Naive B cell (primary cell): ENCODE results near the gene RBM19. TPM values are rescaled to one million over a fixed set of nuclear protein-coding genes. Genes with fewer than 3 reads are reported as not detected.

Experiments used
- ATAC-seq, 2 donors: fragments of 150-1000 bp; cut with Tn5 transposase; 2 replicates each; pipeline ENCODE4 v1.10.0; 2021; ENCODE audit warnings: low read depth in 2 of 2, mild to moderate bottlenecking in 2 of 2, moderate library complexity in 2 of 2
- DNase-seq: peaks from one replicate; pipeline ENCODE4 v3.0.0; 2022
- H3K27ac Mint-ChIP-seq, 6 donors: one replicate each; pipeline ENCODE4 v1.8.0; 2020 to 2022; ENCODE audit warnings: mild to moderate bottlenecking in 6 of 6, mixed read lengths in 6 of 6, moderate library complexity in 5 of 6, inconsistent platforms in 2 of 6
- H3K27me3 Mint-ChIP-seq, 3 donors: one replicate each; pipeline ENCODE4 v1.8.0; 2021 to 2022; ENCODE audit warnings: mixed read lengths in 3 of 3, mild to moderate bottlenecking in 1 of 3
- H3K36me3 Mint-ChIP-seq, 2 donors: one replicate each; pipeline ENCODE4 v1.8.0; 2020 to 2022; ENCODE audit warnings: mixed read lengths in 2 of 2, inconsistent platforms in 1 of 2, mild to moderate bottlenecking in 1 of 2
- H3K4me1 Mint-ChIP-seq, 3 donors: one replicate each; pipeline ENCODE4 v1.8.0; 2020 to 2022; ENCODE audit warnings: mixed read lengths in 3 of 3, inconsistent platforms in 1 of 3, mild to moderate bottlenecking in 1 of 3, moderate library complexity in 1 of 3
- H3K4me3 Mint-ChIP-seq, 8 donors: one replicate each; pipeline ENCODE4 v1.8.0; 2020 to 2022; ENCODE audit warnings: mild to moderate bottlenecking in 8 of 8, mixed read lengths in 8 of 8, moderate library complexity in 8 of 8, inconsistent platforms in 2 of 8
- H3K9me3 Mint-ChIP-seq, 7 donors: one replicate each; pipeline ENCODE4 v1.8.0; 2020 to 2022; ENCODE audit warnings: mixed read lengths in 7 of 7, mild to moderate bottlenecking in 5 of 7, inconsistent platforms in 2 of 7, moderate library complexity in 1 of 7
- polyA plus RNA-seq, 6 donors: library from polyadenylated mRNA; unstranded; fragments of 300-500 nt; fragmentation: Illumina TruSeq; gene quantifications; one replicate each; pipeline ENCODE4 v1.2.3, GENCODE V29; 2021; ENCODE audit warnings: low read depth in 6 of 6

Gene RBM19, protein sequence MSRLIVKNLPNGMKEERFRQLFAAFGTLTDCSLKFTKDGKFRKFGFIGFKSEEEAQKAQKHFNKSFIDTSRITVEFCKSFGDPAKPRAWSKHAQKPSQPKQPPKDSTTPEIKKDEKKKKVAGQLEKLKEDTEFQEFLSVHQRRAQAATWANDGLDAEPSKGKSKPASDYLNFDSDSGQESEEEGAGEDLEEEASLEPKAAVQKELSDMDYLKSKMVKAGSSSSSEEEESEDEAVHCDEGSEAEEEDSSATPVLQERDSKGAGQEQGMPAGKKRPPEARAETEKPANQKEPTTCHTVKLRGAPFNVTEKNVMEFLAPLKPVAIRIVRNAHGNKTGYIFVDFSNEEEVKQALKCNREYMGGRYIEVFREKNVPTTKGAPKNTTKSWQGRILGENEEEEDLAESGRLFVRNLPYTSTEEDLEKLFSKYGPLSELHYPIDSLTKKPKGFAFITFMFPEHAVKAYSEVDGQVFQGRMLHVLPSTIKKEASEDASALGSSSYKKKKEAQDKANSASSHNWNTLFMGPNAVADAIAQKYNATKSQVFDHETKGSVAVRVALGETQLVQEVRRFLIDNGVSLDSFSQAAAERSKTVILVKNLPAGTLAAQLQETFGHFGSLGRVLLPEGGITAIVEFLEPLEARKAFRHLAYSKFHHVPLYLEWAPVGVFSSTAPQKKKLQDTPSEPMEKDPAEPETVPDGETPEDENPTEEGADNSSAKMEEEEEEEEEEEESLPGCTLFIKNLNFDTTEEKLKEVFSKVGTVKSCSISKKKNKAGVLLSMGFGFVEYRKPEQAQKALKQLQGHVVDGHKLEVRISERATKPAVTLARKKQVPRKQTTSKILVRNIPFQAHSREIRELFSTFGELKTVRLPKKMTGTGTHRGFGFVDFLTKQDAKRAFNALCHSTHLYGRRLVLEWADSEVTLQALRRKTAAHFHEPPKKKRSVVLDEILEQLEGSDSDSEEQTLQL
- 10 to 100 TPM in 3 of 6 donors, 1 to 10 TPM in 3; 5.6 to 18.9 (median 10.5) TPM for polyA plus RNA-seq

- peak; percentile 97 for ATAC-seq
- Mint-ChIP-seq H3K4me3 (peak within 1 kb of the TSS; percentile 95 to 100 (median 98)), H3K27ac (peak within 1 kb of the TSS; percentile 86 to 99 (median 98)), H3K27me3 (peaks cover 5 to 13% (median 8%) of the 10 kb centered on the region in 3 donors), H3K9me3 (no peaks in the 10 kb centered on the region), H3K4me1 (peaks cover 41 to 44% (median 41%) of the 10 kb centered on the region in 3 donors), H3K36me3 (peaks cover 5% of the 10 kb centered on the region in 2 donors)
- peak; percentile 98 for DNase-seq
Observed at GRCh38 chr12:113965951-113966797, at the start of gene RBM19. Gene RBM19 (minus strand): TSS chr12:113966325. CDS start chr12:113966227, 98 bp downstream.

- peaks cover 21 to 43% (median 27%) of the 10 kb centered on the region in 3 donors for H3K27me3 Mint-ChIP-seq
- H3K4me1 Mint-ChIP-seq = peaks cover 0 to 3% (median 0%) of the 10 kb centered on the region in 3 donors
- no peak overlapping the region for H3K27ac Mint-ChIP-seq
- no peaks in the 10 kb centered on the region for H3K36me3 Mint-ChIP-seq
- no peak for DNase-seq
- H3K9me3 Mint-ChIP-seq = peaks cover 0 to 4% (median 0%) of the 10 kb centered on the region in 7 donors
- H3K4me3 Mint-ChIP-seq = no peak overlapping the region
- no peak for ATAC-seq
Observed at GRCh38 chr12:114015851-114016250, 49.7 kb upstream of the RBM19 start.

DNA sequence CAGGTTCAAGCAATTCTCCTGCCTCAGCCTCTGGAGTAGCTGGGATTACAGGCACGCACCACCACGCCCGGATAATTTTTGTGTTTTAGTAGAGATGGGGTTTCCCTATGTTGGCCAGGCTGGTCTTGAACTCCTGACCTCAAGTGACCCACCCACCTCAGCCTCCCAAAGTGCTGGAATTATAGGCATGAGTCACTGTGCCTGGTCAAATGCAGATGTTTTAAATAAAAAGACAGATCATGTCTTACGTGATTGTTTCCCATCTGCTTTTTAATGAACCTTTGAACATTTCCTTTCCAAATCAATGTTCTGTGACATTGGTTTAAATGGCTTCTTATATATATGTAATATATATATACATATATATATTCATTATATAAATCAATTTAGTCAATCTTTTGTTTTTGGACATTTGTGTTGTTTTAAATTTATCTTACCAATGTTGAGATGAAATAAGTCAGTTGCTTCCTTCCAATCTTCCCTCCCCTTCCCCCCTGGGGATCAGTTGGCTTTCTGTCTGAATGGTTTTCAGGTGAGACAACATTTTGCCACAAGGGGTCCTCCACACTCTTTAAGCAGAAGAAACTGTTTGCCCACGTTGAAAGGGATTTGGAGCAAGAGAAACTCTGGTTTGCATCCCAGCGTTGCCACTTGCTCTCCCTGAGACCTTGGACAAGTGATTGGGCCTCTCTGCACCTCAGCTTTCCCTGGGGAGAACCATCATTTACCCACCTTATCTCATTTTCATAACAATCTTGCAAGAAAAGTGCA lies 47.6 kb upstream of the RBM19 start:
- no peak for DNase-seq

GRCh38 chr12:114012744-114013431 lies 46.8 kb upstream of the RBM19 start:
- DNase-seq = no peak
- Mint-ChIP-seq H3K4me1 (peaks cover 0 to 3% (median 0%) of the 10 kb centered on the region in 3 donors), H3K36me3 (no peaks in the 10 kb centered on the region), H3K4me3 (no peak overlapping the region), H3K27me3 (peaks cover 33 to 40% (median 38%) of the 10 kb centered on the region in 3 donors), H3K9me3 (peaks cover 0 to 4% (median 0%) of the 10 kb centered on the region in 7 donors), H3K27ac (no peak overlapping the region)
- no peak for ATAC-seq

More for the DNA sequence above, 47.6 kb upstream of the RBM19 start:
- Mint-ChIP-seq H3K9me3 (peaks cover 0 to 4% (median 0%) of the 10 kb centered on the region in 7 donors), H3K36me3 (no peaks in the 10 kb centered on the region), H3K27ac (no peak overlapping the region), H3K27me3 (peaks cover 28 to 40% (median 38%) of the 10 kb centered on the region in 3 donors), H3K4me3 (no peak overlapping the region), H3K4me1 (peaks cover 0 to 3% (median 0%) of the 10 kb centered on the region in 3 donors)
- ATAC-seq = no peak

DNA sequence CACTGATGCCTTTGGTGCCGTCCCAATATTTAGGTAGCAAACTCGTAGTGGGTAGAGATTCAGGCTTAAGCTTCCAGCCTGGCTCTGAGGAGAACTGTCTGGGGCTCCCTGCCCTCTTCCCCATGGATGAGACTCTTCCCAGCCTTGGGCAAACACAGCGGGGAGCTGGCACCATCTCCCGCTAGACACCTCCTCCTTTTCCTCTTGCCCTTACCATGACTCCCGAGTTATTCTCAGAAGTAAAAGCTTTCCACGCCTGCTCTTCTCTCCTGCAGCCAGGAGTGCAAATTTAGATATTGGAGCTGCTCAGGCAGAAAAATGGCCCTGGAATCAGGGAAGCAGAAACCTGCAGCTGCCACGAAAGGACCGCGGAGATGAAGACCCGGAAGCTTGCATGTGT lies 45.6 kb upstream of the RBM19 start:
- Mint-ChIP-seq H3K4me3 (no peak overlapping the region), H3K36me3 (no peaks in the 10 kb centered on the region), H3K27me3 (peaks cover 28 to 36% (median 32%) of the 10 kb centered on the region in 3 donors), H3K9me3 (peaks cover 0 to 4% (median 0%) of the 10 kb centered on the region in 7 donors), H3K4me1 (peaks cover 0 to 3% (median 0%) of the 10 kb centered on the region in 3 donors), H3K27ac (peak overlapping the region in 1 of 6 donors; percentile 24)
- ATAC-seq = no peak
- DNase-seq = no peak

DNA sequence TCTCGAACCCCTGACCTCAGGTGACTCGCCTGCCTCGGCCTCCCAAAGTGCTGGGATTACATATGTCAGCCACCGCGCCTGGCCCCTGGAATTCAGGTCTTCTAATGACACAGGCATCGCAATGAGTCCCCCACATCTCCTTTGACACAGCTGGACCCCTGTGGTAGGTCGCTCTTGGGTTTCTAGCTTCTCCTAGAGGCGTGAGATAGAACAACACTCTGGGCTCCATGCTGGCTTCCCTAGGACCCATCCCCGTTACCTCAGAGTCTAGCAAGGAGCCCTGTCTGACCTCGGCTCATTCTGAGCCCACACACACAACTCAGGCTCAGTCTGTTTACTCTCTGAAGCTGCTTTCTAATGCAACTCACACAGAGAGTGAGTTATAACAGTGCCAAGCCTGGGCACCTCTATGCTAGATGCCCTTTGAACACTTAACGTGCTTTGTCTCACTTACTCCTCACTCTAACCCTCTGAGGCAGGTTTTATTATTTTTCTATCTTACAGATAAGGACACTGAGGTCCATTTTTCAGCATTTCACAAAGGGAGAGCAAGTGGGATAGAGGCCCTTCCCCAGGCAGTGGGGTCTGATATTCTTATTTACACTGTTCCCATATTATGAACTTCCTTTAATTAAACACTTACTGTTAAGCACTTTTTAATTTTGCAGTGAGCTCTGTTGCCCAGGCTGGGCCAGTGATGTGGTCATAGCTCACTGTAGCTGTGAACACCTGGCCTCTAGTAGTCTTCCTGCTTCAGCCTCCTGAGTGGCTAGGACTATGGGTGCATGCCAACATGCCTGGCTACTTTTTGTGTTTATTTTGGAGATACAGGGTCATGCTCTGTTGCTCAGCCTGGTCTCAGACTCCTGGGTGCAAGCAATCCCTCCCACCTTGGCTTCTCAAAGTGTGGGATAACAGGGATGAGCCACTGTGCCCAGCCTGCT lies 40.6 kb upstream of the RBM19 start:
- H3K27me3 Mint-ChIP-seq = peaks cover 30 to 38% (median 32%) of the 10 kb centered on the region in 3 donors
- H3K4me3 Mint-ChIP-seq = no peak overlapping the region
- H3K4me1 Mint-ChIP-seq = no peaks in the 10 kb centered on the region
- H3K36me3 Mint-ChIP-seq = no peaks in the 10 kb centered on the region
- H3K27ac Mint-ChIP-seq = peak overlapping the region in 1 of 6 donors; percentile 38
- DNase-seq = no peak
- H3K9me3 Mint-ChIP-seq = no peaks in the 10 kb centered on the region
- no peak for ATAC-seq

DNA sequence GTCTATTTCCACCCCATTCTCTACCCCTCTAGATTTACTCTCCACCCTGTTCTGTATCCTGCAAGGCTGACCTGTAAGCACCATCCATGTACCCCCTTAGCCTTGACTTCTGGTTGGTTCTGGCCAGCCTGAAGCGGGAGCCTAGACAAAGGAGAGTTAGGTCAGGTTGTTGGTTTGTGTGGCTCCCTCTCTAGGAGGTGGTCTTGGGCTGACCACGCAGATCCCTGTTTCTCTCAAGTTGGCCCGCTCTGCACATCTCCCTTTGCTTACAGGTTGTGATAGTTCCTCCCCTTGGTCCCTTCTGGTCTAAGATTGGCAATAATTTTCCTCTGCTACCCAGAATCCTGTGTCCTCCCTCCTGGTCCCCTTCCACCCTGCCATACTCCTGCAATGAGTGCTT lies 38.3 kb upstream of the RBM19 start:
- no peak overlapping the region for H3K4me3 Mint-ChIP-seq

GRCh38 chr12:114003286-114003685 lies 37.2 kb upstream of the RBM19 start:
- DNase-seq (no peak), ATAC-seq (no peak)
- Mint-ChIP-seq H3K36me3 (no peaks in the 10 kb centered on the region), H3K27ac (no peak overlapping the region), H3K9me3 (peaks cover 0 to 2% (median 0%) of the 10 kb centered on the region in 7 donors), H3K4me1 (no peaks in the 10 kb centered on the region), H3K4me3 (no peak overlapping the region), H3K27me3 (peaks cover 25 to 45% (median 45%) of the 10 kb centered on the region in 3 donors)

More for the DNA sequence above, 38.3 kb upstream of the RBM19 start:
- ATAC-seq (no peak), DNase-seq (no peak)
- H3K4me1 Mint-ChIP-seq = no peaks in the 10 kb centered on the region
- no peaks in the 10 kb centered on the region for H3K36me3 Mint-ChIP-seq
- H3K27ac Mint-ChIP-seq = no peak overlapping the region
- peaks cover 0 to 2% (median 0%) of the 10 kb centered on the region in 7 donors for H3K9me3 Mint-ChIP-seq
- peaks cover 28 to 47% (median 45%) of the 10 kb centered on the region in 3 donors for H3K27me3 Mint-ChIP-seq

DNA sequence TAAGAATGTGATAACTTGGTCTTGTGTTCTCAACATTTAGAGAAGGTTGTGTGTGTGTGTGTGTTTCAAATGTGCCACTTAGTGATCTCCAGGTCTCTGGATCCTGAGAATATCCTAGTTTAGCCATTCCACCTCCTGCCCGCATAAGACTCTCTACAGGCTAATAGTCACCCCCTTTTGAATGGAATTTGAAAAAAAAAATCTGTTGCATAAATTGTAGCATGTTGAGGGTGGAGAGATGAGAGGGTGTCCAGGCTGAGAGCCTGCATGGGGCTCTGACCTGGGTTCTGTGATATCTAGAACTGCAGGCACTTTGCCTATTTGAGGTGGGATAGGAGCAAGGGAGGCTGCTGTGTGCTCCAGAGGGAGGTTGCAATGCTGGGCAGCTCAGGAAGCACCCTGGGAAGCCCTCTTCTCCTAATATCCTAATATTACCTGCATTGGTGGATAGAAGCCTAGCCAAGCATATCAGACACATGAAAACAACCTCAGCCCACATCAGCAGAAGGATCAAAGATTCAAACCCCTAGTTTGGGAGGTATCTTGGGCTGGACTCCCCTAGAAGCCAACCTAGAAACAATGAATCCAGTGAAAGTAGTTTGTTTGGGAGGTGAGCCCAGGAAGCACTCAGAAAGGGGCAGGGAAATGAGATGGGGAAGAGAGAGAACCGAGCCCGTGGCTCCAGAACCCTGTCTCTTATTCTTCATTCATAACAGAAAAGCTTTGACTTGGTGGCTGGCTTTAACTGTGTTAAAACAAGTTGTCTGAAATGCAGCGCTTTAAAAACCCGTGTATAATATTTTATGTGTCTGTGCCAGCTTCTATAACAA lies 35.6 kb upstream of the RBM19 start:
- ATAC-seq = no peak
- Mint-ChIP-seq H3K9me3 (peaks cover 0 to 2% (median 0%) of the 10 kb centered on the region in 7 donors), H3K27ac (no peak overlapping the region), H3K4me3 (no peak overlapping the region), H3K36me3 (no peaks in the 10 kb centered on the region), H3K4me1 (no peaks in the 10 kb centered on the region), H3K27me3 (peaks cover 33 to 54% (median 40%) of the 10 kb centered on the region in 3 donors)
- DNase-seq = no peak

GRCh38 chr12:114000861-114001260 lies 34.7 kb upstream of the RBM19 start:
- H3K4me1 Mint-ChIP-seq = no peaks in the 10 kb centered on the region
- peaks cover 38 to 52% (median 43%) of the 10 kb centered on the region in 3 donors for H3K27me3 Mint-ChIP-seq
- no peaks in the 10 kb centered on the region for H3K36me3 Mint-ChIP-seq
- ATAC-seq (no peak), DNase-seq (no peak)
- no peak overlapping the region for H3K4me3 Mint-ChIP-seq
- H3K27ac Mint-ChIP-seq = no peak overlapping the region
- peaks cover 0 to 2% (median 0%) of the 10 kb centered on the region in 7 donors for H3K9me3 Mint-ChIP-seq
